Fibroblast of mammary gland (primary cell): ENCODE results near the gene GPR87.
A peak's percentile ranks its signal among the peaks of the same experiment; 100 is the strongest.

ENCODE experiments used
- DNase-seq: peaks from one replicate; pipeline ENCODE4 v3.0.0-alpha.2; 2010; ENCODE audit warnings: low read depth
- H3K4me3 ChIP-seq: 2 replicates; pipeline ENCODE4 v1.5.1; 2011; ENCODE audit warnings: low read depth, mild to moderate bottlenecking, low read length, moderate library complexity; ENCODE audit not compliant: control insufficient read depth
- TF ChIP-seq, protein P1 (sequence below): conservative IDR thresholded peaks from 2 replicates; pipeline ENCODE4 v1.5.1; 2011; ENCODE audit warnings: low read depth, low read length, inconsistent platforms; ENCODE audit not compliant: control insufficient read depth, insufficient read depth

The GPR87 gene

GRCh38 chr3:151296226-151296625 lies 20.4 kb downstream of the GPR87 start:
- TF ChIP-seq, protein P1, sequence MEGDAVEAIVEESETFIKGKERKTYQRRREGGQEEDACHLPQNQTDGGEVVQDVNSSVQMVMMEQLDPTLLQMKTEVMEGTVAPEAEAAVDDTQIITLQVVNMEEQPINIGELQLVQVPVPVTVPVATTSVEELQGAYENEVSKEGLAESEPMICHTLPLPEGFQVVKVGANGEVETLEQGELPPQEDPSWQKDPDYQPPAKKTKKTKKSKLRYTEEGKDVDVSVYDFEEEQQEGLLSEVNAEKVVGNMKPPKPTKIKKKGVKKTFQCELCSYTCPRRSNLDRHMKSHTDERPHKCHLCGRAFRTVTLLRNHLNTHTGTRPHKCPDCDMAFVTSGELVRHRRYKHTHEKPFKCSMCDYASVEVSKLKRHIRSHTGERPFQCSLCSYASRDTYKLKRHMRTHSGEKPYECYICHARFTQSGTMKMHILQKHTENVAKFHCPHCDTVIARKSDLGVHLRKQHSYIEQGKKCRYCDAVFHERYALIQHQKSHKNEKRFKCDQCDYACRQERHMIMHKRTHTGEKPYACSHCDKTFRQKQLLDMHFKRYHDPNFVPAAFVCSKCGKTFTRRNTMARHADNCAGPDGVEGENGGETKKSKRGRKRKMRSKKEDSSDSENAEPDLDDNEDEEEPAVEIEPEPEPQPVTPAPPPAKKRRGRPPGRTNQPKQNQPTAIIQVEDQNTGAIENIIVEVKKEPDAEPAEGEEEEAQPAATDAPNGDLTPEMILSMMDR, result no peak
- H3K4me3 ChIP-seq, result no peak overlapping the region
- no peak for DNase-seq

DNA sequence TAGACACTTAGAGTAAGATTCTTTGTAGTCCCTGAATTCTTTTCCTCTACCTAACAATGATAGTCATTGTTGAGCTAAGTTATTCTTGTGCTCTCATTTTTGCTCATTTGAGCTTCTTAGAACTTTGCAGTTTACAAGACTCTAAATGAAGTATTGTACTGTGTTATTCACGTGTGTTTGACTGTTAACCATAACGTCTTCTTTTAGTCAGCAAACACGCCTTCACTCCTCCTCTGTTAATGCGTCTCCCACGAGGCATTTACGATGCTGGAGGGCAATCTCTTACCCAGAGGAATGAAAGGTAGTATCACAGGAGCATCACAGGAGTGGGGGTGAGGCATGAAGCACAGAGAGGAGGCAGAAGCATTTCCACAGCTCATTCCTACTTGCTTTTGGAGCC lies 23.5 kb downstream of the GPR87 start:
- H3K4me3 ChIP-seq, result no peak overlapping the region
- DNase-seq, result no peak
- TF ChIP-seq, protein P1, result no peak

DNA sequence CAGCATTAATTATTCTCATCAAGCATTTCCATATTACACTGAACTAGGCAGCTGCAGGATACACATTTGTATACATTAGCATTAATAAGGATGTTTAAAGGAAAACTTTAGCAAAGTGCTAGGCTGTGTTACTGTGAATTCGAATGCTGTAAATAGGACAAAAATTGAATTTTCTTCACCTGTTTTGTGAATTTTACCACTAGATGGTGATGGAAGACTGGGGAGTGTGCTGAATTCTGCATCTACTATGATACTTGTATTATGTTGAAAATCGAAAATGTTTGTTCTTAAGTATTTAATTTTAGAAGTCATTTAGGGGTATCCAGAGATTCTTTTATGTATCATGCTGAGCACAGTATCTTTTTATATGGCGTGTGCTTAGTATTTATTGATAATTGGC lies 25.9 kb downstream of the GPR87 start:
- DNase-seq, result peak; percentile 60
- TF ChIP-seq, protein P1, result peak; percentile 62
- no peak overlapping the region for H3K4me3 ChIP-seq

DNA sequence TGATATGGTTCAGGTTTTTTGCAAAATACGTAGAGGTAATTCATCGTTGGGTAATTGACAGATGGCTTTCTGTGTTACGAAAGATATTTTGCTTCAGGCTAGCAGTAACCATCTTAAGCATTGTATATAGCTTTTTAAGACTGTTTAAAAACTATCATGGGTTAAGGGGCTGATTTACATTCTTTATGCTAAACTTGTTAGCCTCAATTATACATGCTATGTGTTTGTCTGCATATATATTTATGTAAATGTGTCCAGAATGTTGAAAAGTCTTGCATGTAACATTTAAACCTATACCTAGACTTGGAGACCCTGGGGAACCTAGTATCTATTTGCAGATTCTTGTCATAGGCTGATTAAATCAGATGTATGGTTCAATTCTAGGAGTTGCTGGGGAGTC lies 27.2 kb downstream of the GPR87 start:
- TF ChIP-seq, protein P1, result no peak

DNA sequence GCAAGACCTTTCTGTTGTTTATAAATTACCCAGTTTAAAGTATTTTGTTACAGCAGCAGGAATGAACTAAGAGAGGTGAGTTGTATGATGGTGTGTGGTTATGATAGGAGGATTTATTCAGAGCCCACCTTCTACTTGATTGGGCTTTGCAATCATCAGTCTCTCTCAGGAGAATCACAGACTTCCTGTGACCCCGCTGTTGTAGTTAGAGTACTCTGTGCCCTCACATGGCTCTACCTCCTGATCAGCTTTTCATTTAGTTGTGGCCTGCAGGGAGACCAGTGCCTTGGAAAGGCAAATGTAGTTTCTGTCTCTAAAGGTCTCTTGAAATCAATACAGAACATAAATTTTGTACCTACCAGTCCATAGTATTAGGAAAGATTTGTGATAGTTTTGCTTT lies 30.7 kb downstream of the GPR87 start:
- DNase-seq, result no peak
- H3K4me3 ChIP-seq, result no peak overlapping the region
- TF ChIP-seq, protein P1, result no peak

More for the DNA sequence above, 27.2 kb downstream of the GPR87 start:
- H3K4me3 ChIP-seq, result no peak overlapping the region
- DNase-seq, result no peak

GRCh38 chr3:151283907-151284461 lies 32.6 kb downstream of the GPR87 start:
- TF ChIP-seq, protein P1, result no peak
- no peak overlapping the region for H3K4me3 ChIP-seq
- peak; percentile 64 for DNase-seq

DNA sequence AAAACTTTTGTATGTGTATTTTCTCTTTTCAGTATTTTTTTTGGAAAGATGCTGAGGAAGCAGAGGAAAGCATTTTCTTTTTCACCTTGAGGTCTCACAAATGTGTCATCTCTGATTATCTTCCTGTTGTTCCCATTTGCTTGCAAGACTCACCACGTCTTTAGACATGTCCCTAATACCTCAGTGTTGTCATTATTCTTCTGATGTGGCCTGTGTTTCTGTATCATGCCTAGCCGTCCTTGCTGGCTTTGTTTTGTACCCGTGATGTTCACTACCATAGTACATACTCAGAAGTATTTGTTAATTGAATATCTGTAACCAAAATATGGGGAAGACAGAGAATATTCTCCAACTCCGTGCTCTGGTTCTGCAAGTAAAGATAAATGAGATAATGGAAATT lies 33.2 kb downstream of the GPR87 start:
- TF ChIP-seq, protein P1, result no peak
- no peak for DNase-seq
- no peak overlapping the region for H3K4me3 ChIP-seq
